Panc1 (cell line): ENCODE measurements around the gene GFOD2.

Experiments
- POLR2AphosphoS5 ChIP-seq: IDR thresholded peaks from 2 replicates; pipeline ENCODE4 v1.6.1; 2012; ENCODE audit warnings: mild to moderate bottlenecking, low read depth, low read length, moderate library complexity
- REST ChIP-seq, 2 experiments: IDR thresholded peaks; 2 replicates each; pipeline ENCODE4 v1.6.1; 2011 to 2012; ENCODE audit warnings: low read depth in 2 of 2, control low read depth in 1 of 2, low read length in 1 of 2, mild to moderate bottlenecking in 1 of 2, moderate library complexity in 1 of 2; ENCODE audit not compliant: insufficient read depth in 1 of 2
- TF ChIP-seq, protein P1 (sequence below): fragments of 450-650 bp; IDR thresholded peaks from 2 replicates; pipeline ENCODE4 v1.5.1; 2017; ENCODE audit warnings: mild to moderate bottlenecking

DNA sequence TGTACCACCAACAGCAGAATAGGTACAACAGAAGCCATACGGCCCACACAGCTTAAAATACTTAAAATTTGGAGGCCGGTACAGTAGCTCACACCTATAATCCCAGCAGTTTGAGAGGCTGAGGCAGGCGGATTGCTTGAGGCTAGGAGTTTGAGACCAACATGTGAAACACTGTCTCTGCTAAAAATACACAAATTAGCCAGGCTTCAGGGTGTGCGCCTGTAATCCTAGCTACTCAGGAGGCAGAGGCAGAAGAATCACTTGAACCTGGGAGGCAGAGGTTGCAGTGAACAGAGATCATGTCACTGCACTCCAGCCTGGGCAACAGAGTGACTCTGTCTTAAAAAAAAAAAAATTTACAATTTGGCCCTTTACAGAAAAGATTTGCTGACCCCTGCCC is 17.0 kb downstream of the GFOD2 start:
- TF ChIP-seq, protein P1, sequence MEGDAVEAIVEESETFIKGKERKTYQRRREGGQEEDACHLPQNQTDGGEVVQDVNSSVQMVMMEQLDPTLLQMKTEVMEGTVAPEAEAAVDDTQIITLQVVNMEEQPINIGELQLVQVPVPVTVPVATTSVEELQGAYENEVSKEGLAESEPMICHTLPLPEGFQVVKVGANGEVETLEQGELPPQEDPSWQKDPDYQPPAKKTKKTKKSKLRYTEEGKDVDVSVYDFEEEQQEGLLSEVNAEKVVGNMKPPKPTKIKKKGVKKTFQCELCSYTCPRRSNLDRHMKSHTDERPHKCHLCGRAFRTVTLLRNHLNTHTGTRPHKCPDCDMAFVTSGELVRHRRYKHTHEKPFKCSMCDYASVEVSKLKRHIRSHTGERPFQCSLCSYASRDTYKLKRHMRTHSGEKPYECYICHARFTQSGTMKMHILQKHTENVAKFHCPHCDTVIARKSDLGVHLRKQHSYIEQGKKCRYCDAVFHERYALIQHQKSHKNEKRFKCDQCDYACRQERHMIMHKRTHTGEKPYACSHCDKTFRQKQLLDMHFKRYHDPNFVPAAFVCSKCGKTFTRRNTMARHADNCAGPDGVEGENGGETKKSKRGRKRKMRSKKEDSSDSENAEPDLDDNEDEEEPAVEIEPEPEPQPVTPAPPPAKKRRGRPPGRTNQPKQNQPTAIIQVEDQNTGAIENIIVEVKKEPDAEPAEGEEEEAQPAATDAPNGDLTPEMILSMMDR, result no peak
- TF ChIP-seq REST (IDR thresholded peaks at IDR 0.05; ENCODE audit: insufficient read depth in 1 of 2, low read depth in 2 of 2, low read length in 1 of 2) (no peak), POLR2AphosphoS5 (no peak)
